MM.1S (cell line): ENCODE data around the gene SHROOM3.

Source experiments
- EZH2 ChIP-seq: fragments of 300-600 bp; sonication (generic); optimal IDR thresholded peaks from 2 replicates; pipeline ENCODE3; 2017; ENCODE audit warnings: low read depth, mild to moderate bottlenecking, antibody characterized with exemption, low read length, mixed read lengths
- EZH2phosphoT487 ChIP-seq: fragments of 300-600 bp; sonication (generic); IDR thresholded peaks from 2 replicates; pipeline ENCODE4 v1.6.1; 2018; ENCODE audit warnings: antibody characterized with exemption, low read length
- TF ChIP-seq, protein P1 (sequence below): fragments of 300-600 bp; sonication (generic); IDR thresholded peaks from 2 replicates; pipeline ENCODE4 v1.5.1; 2016; ENCODE audit warnings: antibody characterized with exemption, low read length, mixed read lengths

DNA sequence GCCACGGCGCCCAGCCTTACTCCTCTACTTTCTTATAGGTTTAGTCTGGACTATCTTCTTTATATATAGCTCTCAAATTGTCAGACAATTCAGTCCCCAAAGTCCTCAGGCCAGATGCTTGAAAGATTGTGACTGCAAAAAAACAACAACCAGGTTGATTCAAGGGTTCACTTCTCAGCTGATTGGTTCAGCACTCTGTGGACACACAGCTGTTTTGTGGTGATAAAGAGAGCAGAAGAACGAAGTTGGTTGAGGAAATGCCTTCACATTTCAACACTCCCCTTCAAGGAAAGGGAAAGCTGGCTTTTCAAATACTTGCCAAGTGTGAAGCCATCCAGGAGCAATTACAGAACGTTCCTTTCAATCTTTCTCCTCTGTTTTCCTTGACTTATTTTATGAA is 166.8 kb downstream of the SHROOM3 start:
- TF ChIP-seq EZH2phosphoT487 (no peak), EZH2 (no peak)
- TF ChIP-seq, protein P1, sequence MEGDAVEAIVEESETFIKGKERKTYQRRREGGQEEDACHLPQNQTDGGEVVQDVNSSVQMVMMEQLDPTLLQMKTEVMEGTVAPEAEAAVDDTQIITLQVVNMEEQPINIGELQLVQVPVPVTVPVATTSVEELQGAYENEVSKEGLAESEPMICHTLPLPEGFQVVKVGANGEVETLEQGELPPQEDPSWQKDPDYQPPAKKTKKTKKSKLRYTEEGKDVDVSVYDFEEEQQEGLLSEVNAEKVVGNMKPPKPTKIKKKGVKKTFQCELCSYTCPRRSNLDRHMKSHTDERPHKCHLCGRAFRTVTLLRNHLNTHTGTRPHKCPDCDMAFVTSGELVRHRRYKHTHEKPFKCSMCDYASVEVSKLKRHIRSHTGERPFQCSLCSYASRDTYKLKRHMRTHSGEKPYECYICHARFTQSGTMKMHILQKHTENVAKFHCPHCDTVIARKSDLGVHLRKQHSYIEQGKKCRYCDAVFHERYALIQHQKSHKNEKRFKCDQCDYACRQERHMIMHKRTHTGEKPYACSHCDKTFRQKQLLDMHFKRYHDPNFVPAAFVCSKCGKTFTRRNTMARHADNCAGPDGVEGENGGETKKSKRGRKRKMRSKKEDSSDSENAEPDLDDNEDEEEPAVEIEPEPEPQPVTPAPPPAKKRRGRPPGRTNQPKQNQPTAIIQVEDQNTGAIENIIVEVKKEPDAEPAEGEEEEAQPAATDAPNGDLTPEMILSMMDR = no peak
